ENCODE measurements around the gene TULP3.

- no peak for TF ChIP-seq CTCF (conservative IDR thresholded peaks at IDR 0.05)
- TF ChIP-seq EZH2 (IDR thresholded peaks at IDR 0.05; ENCODE audit: low read depth) = no peak
Observed at GRCh38 chr12:2984249-2984648, 93.6 kb downstream of the TULP3 start.

Measured in PC-9 (cell line).